K562 (cell line): ENCODE results near the gene VWF.

Source experiments
- MYBL2 ChIP-seq, 2 experiments: fragments of 450-650 bp in 1 of 2; sonication (generic) in 1 of 2; formaldehyde crosslinking in 1 of 2; IDR thresholded peaks; 2 replicates each; pipeline versions ENCODE4 v1.6.1 to v1.8.1; 2017 to 2022; ENCODE audit warnings: borderline replicate concordance in 1 of 2, inconsistent platforms in 1 of 2, low read depth in 1 of 2, mild to moderate bottlenecking in 1 of 2, missing genetic modification reagents in 1 of 2, moderate library complexity in 1 of 2
- POLR2A ChIP-seq: fragments of 450-650 bp; conservative IDR thresholded peaks from 2 replicates; pipeline ENCODE4 v1.6.1; 2016
- PTBP1 ChIP-seq: fragments of 200-400 bp; formaldehyde crosslinking; IDR thresholded peaks from 2 replicates; pipeline ENCODE4 v1.6.1; 2017; ENCODE audit warnings: low read depth, low read length
- RAD21 ChIP-seq, 2 experiments: fragments of 250-450 bp in 1 of 2; fragments of 450-650 bp in 1 of 2; sonication (Bioruptor Pico) in 1 of 2; formaldehyde crosslinking in 1 of 2; IDR thresholded peaks in 1 of 2; conservative IDR thresholded peaks in 1 of 2; 2 replicates each; pipeline versions ENCODE4 v1.4.0 to v1.8.0; 2020 to 2022; ENCODE audit warnings: mild to moderate bottlenecking in 2 of 2, moderate library complexity in 1 of 2
- RFX7 ChIP-seq: fragments of 250-450 bp; sonication (Bioruptor Pico); IDR thresholded peaks from 2 replicates; pipeline ENCODE4 v1.5.1; 2021; ENCODE audit warnings: mild to moderate bottlenecking
- SMARCE1 ChIP-seq: fragments of 450-650 bp; IDR thresholded peaks from 2 replicates; pipeline ENCODE4 v1.7.1; 2016; ENCODE audit warnings: mild to moderate bottlenecking
- SMC3 ChIP-seq: conservative IDR thresholded peaks from 2 replicates; pipeline ENCODE4 v1.6.1; 2011; ENCODE audit warnings: low read depth, low read length, improper control_type of control experiment; ENCODE audit not compliant: insufficient read depth
- TSC22D4 ChIP-seq: fragments of 450-650 bp; IDR thresholded peaks from 2 replicates; pipeline ENCODE4 v1.6.1; 2016; ENCODE audit warnings: missing genetic modification characterization, missing biosample characterization, control low read depth
- ZBTB1 ChIP-seq: sonication (generic); formaldehyde crosslinking; IDR thresholded peaks from 2 replicates; pipeline ENCODE4 v1.8.1; 2023; ENCODE audit warnings: missing genetic modification reagents, low read depth, mild to moderate bottlenecking, borderline replicate concordance
- TF ChIP-seq, protein P1 (sequence below): sonication (generic); formaldehyde crosslinking; IDR thresholded peaks from 2 replicates; pipeline ENCODE4 v1.9.0; 2022; ENCODE audit warnings: mild to moderate bottlenecking, missing genetic modification reagents
- TF ChIP-seq, protein P2 (sequence below): sonication (generic); formaldehyde crosslinking; IDR thresholded peaks from 2 replicates; pipeline ENCODE4 v1.8.0; 2023; ENCODE audit warnings: mild to moderate bottlenecking, missing genetic modification reagents
- TF ChIP-seq, protein P3 (sequence below): fragments of 450-650 bp; formaldehyde crosslinking; IDR thresholded peaks from 2 replicates; pipeline ENCODE4 v1.4.0; 2020; ENCODE audit warnings: mild to moderate bottlenecking, moderate library complexity
- TF ChIP-seq, protein P4 (sequence below), 3 experiments: IDR thresholded peaks in 2 of 3; conservative IDR thresholded peaks in 1 of 3; 2 replicates each; pipeline ENCODE4 v1.5.1; 2011 to 2012; ENCODE audit warnings: low read length in 3 of 3, mild to moderate bottlenecking in 3 of 3, control low read depth in 2 of 3, improper control_type of control experiment in 1 of 3, inconsistent platforms in 1 of 3, low read depth in 1 of 3, mixed read lengths in 1 of 3, moderate library complexity in 1 of 3; ENCODE audit not compliant: insufficient read depth in 2 of 3

DNA sequence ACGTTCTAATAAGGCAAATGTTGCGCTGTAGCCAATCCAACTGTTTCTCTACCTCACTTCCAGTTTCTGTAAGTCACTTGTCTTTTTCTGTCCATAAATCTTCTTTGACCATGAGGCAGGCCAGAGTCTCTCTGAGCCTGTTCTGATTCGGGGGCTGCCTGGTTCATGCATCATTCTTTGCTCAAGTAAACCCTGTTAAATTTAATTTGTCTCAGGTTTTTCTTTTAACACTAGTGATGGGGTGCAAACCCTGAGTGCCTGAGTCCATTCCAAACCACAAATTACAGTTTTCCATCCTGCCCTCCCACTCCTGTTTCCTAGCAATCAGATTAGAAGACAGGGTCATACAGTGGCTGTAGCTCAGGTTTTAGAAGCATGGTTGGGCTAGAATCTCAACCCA, 41.9 kb downstream of the VWF start:
- TF ChIP-seq PTBP1 = no peak
- no peak for TF ChIP-seq SMC3
- TF ChIP-seq RFX7 (CRISPR knock-in tag) = no peak
- TF ChIP-seq, protein P1, sequence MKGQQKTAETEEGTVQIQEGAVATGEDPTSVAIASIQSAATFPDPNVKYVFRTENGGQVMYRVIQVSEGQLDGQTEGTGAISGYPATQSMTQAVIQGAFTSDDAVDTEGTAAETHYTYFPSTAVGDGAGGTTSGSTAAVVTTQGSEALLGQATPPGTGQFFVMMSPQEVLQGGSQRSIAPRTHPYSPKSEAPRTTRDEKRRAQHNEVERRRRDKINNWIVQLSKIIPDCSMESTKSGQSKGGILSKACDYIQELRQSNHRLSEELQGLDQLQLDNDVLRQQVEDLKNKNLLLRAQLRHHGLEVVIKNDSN (CRISPR knock-in tag) = no peak
- TF ChIP-seq MYBL2 (IDR thresholded peaks at IDR 0.05; ENCODE audit: low read depth) = no peak
- TF ChIP-seq MYBL2 (CRISPR knock-in tag; IDR thresholded peaks at IDR 0.05; ENCODE audit: borderline replicate concordance) = no peak
- TF ChIP-seq POLR2A = no peak
- TF ChIP-seq, protein P2, sequence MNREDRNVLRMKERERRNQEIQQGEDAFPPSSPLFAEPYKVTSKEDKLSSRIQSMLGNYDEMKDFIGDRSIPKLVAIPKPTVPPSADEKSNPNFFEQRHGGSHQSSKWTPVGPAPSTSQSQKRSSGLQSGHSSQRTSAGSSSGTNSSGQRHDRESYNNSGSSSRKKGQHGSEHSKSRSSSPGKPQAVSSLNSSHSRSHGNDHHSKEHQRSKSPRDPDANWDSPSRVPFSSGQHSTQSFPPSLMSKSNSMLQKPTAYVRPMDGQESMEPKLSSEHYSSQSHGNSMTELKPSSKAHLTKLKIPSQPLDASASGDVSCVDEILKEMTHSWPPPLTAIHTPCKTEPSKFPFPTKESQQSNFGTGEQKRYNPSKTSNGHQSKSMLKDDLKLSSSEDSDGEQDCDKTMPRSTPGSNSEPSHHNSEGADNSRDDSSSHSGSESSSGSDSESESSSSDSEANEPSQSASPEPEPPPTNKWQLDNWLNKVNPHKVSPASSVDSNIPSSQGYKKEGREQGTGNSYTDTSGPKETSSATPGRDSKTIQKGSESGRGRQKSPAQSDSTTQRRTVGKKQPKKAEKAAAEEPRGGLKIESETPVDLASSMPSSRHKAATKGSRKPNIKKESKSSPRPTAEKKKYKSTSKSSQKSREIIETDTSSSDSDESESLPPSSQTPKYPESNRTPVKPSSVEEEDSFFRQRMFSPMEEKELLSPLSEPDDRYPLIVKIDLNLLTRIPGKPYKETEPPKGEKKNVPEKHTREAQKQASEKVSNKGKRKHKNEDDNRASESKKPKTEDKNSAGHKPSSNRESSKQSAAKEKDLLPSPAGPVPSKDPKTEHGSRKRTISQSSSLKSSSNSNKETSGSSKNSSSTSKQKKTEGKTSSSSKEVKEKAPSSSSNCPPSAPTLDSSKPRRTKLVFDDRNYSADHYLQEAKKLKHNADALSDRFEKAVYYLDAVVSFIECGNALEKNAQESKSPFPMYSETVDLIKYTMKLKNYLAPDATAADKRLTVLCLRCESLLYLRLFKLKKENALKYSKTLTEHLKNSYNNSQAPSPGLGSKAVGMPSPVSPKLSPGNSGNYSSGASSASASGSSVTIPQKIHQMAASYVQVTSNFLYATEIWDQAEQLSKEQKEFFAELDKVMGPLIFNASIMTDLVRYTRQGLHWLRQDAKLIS (CRISPR knock-in tag) = no peak
- TF ChIP-seq, protein P3, sequence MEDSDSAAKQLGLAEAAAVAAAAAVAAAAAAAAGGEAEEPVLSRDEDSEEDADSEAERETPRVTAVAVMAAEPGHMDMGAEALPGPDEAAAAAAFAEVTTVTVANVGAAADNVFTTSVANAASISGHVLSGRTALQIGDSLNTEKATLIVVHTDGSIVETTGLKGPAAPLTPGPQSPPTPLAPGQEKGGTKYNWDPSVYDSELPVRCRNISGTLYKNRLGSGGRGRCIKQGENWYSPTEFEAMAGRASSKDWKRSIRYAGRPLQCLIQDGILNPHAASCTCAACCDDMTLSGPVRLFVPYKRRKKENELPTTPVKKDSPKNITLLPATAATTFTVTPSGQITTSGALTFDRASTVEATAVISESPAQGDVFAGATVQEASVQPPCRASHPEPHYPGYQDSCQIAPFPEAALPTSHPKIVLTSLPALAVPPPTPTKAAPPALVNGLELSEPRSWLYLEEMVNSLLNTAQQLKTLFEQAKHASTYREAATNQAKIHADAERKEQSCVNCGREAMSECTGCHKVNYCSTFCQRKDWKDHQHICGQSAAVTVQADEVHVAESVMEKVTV (CRISPR knock-in tag) = no peak
- no peak for TF ChIP-seq TSC22D4 (tag)
- TF ChIP-seq ZBTB1 (CRISPR knock-in tag) = no peak
- no peak for TF ChIP-seq RAD21 (CRISPR knock-in tag; conservative IDR thresholded peaks at IDR 0.05 in 1 of 2, IDR thresholded peaks at IDR 0.05 in 1 of 2)
- TF ChIP-seq SMARCE1 = no peak
- TF ChIP-seq, protein P4, sequence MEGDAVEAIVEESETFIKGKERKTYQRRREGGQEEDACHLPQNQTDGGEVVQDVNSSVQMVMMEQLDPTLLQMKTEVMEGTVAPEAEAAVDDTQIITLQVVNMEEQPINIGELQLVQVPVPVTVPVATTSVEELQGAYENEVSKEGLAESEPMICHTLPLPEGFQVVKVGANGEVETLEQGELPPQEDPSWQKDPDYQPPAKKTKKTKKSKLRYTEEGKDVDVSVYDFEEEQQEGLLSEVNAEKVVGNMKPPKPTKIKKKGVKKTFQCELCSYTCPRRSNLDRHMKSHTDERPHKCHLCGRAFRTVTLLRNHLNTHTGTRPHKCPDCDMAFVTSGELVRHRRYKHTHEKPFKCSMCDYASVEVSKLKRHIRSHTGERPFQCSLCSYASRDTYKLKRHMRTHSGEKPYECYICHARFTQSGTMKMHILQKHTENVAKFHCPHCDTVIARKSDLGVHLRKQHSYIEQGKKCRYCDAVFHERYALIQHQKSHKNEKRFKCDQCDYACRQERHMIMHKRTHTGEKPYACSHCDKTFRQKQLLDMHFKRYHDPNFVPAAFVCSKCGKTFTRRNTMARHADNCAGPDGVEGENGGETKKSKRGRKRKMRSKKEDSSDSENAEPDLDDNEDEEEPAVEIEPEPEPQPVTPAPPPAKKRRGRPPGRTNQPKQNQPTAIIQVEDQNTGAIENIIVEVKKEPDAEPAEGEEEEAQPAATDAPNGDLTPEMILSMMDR (IDR thresholded peaks at IDR 0.05 in 2 of 3, conservative IDR thresholded peaks at IDR 0.05 in 1 of 3; ENCODE audit: insufficient read depth in 2 of 3, low read depth in 1 of 3, low read length in 3 of 3) = no peak
